Stimulated activated CD8-positive, alpha-beta memory T cell treated with anti-CD3 and anti-CD28 coated beads, Interleukin-2, amount 100 ng/mL, for 1 hour (primary cell): Measurements from ENCODE around the gene KBTBD13.
"Not testable (repeated sequence)": the region's sequence is repeated elsewhere in the genome, so short reads cannot be mapped to it uniquely, and the experiment has no call there.

Experiments used
- DNase-seq, 2 donors: peaks; one replicate each; pipeline ENCODE4 v3.0.0-alpha.2; 2020; ENCODE audit warnings: low read depth in 2 of 2

Gene KBTBD13

GRCh38 chr15:65069779-65070546, 6.6 kb upstream of the KBTBD13 start:
- DNase-seq = no peak

GRCh38 chr15:65071381-65071811, 5.2 kb upstream of the KBTBD13 start:
- DNase-seq = no peak

GRCh38 chr15:65072027-65072426, 4.5 kb upstream of the KBTBD13 start:
- no peak for DNase-seq

- no peak for DNase-seq
Measured at GRCh38 chr15:65072617-65073016, 3.9 kb upstream of the KBTBD13 start.

GRCh38 chr15:65074946-65075345, 1.6 kb upstream of the KBTBD13 start:
- not testable (repeated sequence) for DNase-seq

- not testable (repeated sequence) for DNase-seq
Measured at GRCh38 chr15:65075607-65076395, 745 bp upstream of the KBTBD13 start.

GRCh38 chr15:65077291-65077980, 890 bp downstream of the KBTBD13 start:
- DNase-seq = no peak

GRCh38 chr15:65077981-65078352, 1.4 kb downstream of the KBTBD13 start:
- DNase-seq = peak in 1 of 2 donors; percentile 18

- DNase-seq = no peak
Measured at GRCh38 chr15:65079580-65079979, 3.0 kb downstream of the KBTBD13 start.

- DNase-seq = no peak
Measured at GRCh38 chr15:65081270-65081669, 4.7 kb downstream of the KBTBD13 start.

GRCh38 chr15:65081758-65082157, 5.2 kb downstream of the KBTBD13 start:
- no peak for DNase-seq

GRCh38 chr15:65082303-65082953, 5.9 kb downstream of the KBTBD13 start:
- no peak for DNase-seq

- DNase-seq = no peak
Measured at GRCh38 chr15:65083262-65083701, 6.7 kb downstream of the KBTBD13 start.

- DNase-seq = no peak
Measured at GRCh38 chr15:65084500-65085206, 8.1 kb downstream of the KBTBD13 start.

GRCh38 chr15:65085207-65085753, 8.7 kb downstream of the KBTBD13 start:
- DNase-seq = no peak

- DNase-seq = no peak
Measured at GRCh38 chr15:65085990-65086679, 9.6 kb downstream of the KBTBD13 start.

GRCh38 chr15:65086680-65087111, 10.2 kb downstream of the KBTBD13 start:
- DNase-seq = no peak

- no peak for DNase-seq
Measured at GRCh38 chr15:65087411-65087810, 10.9 kb downstream of the KBTBD13 start.

GRCh38 chr15:65087873-65088642, 11.5 kb downstream of the KBTBD13 start:
- DNase-seq = no peak
